ENCODE results near the gene SNU13. TPM values are rescaled to one million over a fixed set of nuclear protein-coding genes. Genes with fewer than 3 reads are reported as not detected.

SNU13 gene
- total RNA-seq, 1 experiment from 2014 or later: 203 TPM

GRCh38 chr22:41661088-41661487, 27.6 kb downstream of the SNU13 start:
- H3K4me2 ChIP-seq (ENCODE audit: insufficient read depth, insufficient read length, low read length): no peak overlapping the region
- no peak overlapping the region for H2BK20ac ChIP-seq (ENCODE audit: low read depth, low read length, poor library complexity, severe bottlenecking)
- no peak overlapping the region for H2BK12ac ChIP-seq (ENCODE audit: insufficient read length, low read depth, low read length)
- Mint-ChIP-seq H3K27me3 (ENCODE audit: low read depth) (no peaks in the 10 kb centered on the region), H3K9me3 (no peaks in the 10 kb centered on the region), H3K27ac (no peak overlapping the region), H3K4me3 (no peak overlapping the region), H3K4me1 (no peaks in the 10 kb centered on the region), H3K36me3 (ENCODE audit: insufficient read depth in 1 of 3, low read depth in 3 of 3) (peaks cover 41 to 87% (median 72%) of the 10 kb centered on the region in 3 experiments)
- H2BK15ac ChIP-seq (ENCODE audit: low read depth, low read length): no peak overlapping the region
- no peak overlapping the region for H4K91ac ChIP-seq (ENCODE audit: insufficient read length, low read depth, low read length)
- H4K8ac ChIP-seq (replicated peaks; ENCODE audit: insufficient read length, low read depth, low read length): no peak overlapping the region
- DNase-seq: no peak
- no peaks in the 10 kb centered on the region for H3K23me2 ChIP-seq (ENCODE audit: insufficient read length, low read depth, low read length, poor library complexity, severe bottlenecking)
- no CpG with 5 or more reads among the region's 3 CpGs for WGBS (ENCODE audit: extremely low coverage, insufficient read length, low lambda C conversion rate)
- no peak overlapping the region for H2BK120ac ChIP-seq (ENCODE audit: low read depth, low read length, poor library complexity, severe bottlenecking)
- no peaks in the 10 kb centered on the region for H3K27me3 ChIP-seq (ENCODE audit: insufficient read depth, low read length)
- no peak overlapping the region for H4K5ac ChIP-seq (ENCODE audit: insufficient read length, low read depth, low read length)
- H3K56ac ChIP-seq (ENCODE audit: insufficient read length, low read depth, low read length): no peak overlapping the region
- no peak overlapping the region for H2AFZ ChIP-seq (ENCODE audit: low read length)
- H2BK5ac ChIP-seq (ENCODE audit: insufficient read length, low read length): no peak overlapping the region
- no peak for TF ChIP-seq CTCF (conservative IDR thresholded peaks at IDR 0.05)
- no peak overlapping the region for H3K23ac ChIP-seq (ENCODE audit: insufficient read length, low read depth, low read length)
- H3K79me1 ChIP-seq (ENCODE audit: insufficient read depth, low read depth, low read length, poor library complexity, severe bottlenecking): no peaks in the 10 kb centered on the region
- no peaks in the 10 kb centered on the region for H3K79me2 ChIP-seq (ENCODE audit: insufficient read depth, low read length)
- H3K14ac ChIP-seq (ENCODE audit: insufficient read depth, low read length): no peak overlapping the region
- no peak overlapping the region for H3K4ac ChIP-seq (ENCODE audit: low read depth, low read length)
- H3T11ph ChIP-seq (ENCODE audit: low read length): no peak overlapping the region
- H4K20me1 ChIP-seq (ENCODE audit: control insufficient read depth, insufficient read depth, insufficient read length): peaks cover 3% of the 10 kb centered on the region
- H3K9ac ChIP-seq (ENCODE audit: extremely low read depth, insufficient read length, low read length): no peak overlapping the region
- no peak overlapping the region for H2AK5ac ChIP-seq (ENCODE audit: insufficient read length, low read length)
- H3K27ac ChIP-seq (ENCODE audit: insufficient read length, low read depth, low read length): no peak overlapping the region
- H3K18ac ChIP-seq (ENCODE audit: insufficient read length, low read depth, low read length): no peak overlapping the region
- no peaks in the 10 kb centered on the region for H3K9me3 ChIP-seq (ENCODE audit: control insufficient read depth, low read depth, low read length)
- no peaks in the 10 kb centered on the region for H3K4me1 ChIP-seq (ENCODE audit: insufficient read depth, low read length)

All from H9 (cell line).